ENCODE results near the gene LNX2.

The LNX2 gene

GRCh38 chr13:27613628-27614027 is 6.7 kb downstream of the LNX2 start:
- DNase-seq (ENCODE audit: low spot score) (no peak), FAIRE-seq (no peak)

GRCh38 chr13:27607125-27607524 is 13.2 kb downstream of the LNX2 start:
- FAIRE-seq (no peak), DNase-seq (ENCODE audit: low spot score) (peak; percentile 6)

DNA sequence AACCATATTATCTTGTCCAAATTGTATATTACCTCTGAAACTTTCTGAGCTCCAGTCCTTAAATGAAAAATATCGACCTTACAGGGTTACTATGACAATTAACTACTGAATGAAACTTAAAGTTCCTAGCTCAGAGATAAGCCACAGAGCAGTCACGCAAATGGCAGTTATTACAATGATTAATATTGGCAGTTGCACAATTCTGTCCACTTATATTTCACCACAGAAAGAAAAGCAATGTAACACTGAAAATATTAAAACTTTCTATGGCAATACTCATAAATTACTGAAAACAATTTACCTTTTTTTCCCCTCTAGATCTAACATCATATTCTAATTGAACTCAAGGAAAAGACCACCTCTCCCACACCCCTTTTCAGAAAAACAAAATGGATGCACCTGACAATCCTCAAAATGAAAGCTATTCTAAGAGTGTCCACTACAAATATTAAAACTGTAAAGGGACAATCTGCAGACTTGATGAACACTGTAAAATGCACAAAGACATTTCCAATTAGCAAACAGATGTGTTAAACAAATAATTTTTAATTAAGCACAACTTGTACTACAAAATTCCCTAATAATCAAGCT is 14.6 kb downstream of the LNX2 start:
- FAIRE-seq, result no peak
- DNase-seq (ENCODE audit: low spot score), result no peak

- DNase-seq (ENCODE audit: low spot score), result no peak
- no peak for FAIRE-seq
Observed at GRCh38 chr13:27605099-27605498, 15.2 kb downstream of the LNX2 start.

DNA sequence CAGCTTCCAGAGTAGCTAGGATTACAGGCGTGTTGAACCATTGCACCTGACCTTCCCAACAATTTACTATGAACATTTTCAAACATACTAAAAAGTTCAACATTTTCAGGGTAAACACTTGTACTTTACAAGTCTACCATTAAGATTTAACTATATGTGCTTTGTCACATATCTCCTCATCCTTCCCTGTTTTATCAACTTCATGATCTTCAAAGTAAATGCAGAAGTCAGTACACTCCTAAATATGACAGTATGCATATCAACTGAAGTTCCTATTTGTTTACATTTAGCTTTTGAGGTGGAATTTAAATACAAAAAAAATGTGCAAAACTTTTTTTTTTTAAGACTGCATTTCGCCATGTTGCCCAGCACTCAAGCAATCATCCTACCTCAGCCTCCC is 18.5 kb downstream of the LNX2 start:
- FAIRE-seq (no peak), DNase-seq (ENCODE audit: low spot score) (no peak)

- FAIRE-seq (no peak), DNase-seq (ENCODE audit: low spot score) (no peak)
Observed at GRCh38 chr13:27601208-27601607, 19.1 kb downstream of the LNX2 start.

DNA sequence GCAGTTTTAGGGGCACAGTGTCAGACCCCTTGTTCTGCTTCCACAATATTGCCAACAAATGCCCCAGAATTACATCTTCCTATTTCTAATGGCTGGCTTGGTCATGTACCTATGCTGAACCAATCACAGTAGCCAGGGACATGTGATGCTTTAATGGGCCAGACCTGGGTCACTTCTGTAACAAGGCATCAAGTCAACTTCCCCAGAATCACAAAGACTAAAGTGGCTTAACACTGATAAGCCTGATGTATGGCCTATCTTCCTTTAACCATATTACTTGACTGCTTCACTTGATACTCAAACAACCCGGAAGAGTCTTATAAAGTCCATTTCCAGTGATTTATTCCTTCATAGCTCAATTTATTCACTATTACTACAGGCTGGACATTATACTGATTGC is 19.6 kb downstream of the LNX2 start:
- FAIRE-seq (no peak), DNase-seq (ENCODE audit: low spot score) (no peak)

DNA sequence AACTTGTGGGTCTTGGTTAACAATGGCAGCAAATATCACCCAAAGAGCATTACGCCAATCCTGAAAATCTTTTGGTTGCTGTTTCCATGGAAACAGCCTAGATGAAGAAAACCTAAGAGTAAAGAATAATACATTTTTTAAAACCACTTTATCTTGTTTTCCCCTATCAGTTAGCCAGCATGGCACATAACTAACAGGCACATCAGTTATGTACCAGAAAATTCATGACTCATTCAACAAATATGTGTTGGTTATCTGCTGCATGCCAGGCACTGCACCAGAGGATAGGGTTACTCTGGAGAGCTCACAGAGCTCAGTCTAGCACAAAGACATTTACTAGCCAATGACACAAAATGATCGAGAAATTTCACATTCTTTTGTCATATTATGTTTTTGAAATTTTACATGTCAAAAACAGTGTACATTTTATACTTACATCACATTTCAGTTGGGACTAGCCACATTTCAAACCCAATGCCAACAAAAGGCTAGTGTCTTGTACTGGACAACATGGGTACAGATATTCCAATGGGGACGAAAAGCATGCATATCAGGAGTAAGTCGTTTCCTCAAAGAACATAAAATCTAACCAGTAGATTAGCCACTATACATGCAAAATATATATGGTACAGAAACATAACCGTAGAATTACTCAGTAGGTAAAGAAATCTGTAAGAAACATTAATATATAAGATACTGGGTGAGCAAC is 20.3 kb downstream of the LNX2 start:
- FAIRE-seq (peak; percentile 40), DNase-seq (ENCODE audit: low spot score) (peak; percentile 64)

- no peak for DNase-seq (ENCODE audit: low spot score)
- no peak for FAIRE-seq
Observed at GRCh38 chr13:27599096-27599495, 21.2 kb downstream of the LNX2 start.

- no peak for FAIRE-seq
Observed at GRCh38 chr13:27595055-27595811, 25.1 kb downstream of the LNX2 start.

GRCh38 chr13:27593267-27593666 is 27.1 kb downstream of the LNX2 start:
- FAIRE-seq, result no peak
- no peak for DNase-seq (ENCODE audit: low spot score)

More at GRCh38 chr13:27595055-27595811, 25.1 kb downstream of the LNX2 start:
- no peak for DNase-seq (ENCODE audit: low spot score)

DNA sequence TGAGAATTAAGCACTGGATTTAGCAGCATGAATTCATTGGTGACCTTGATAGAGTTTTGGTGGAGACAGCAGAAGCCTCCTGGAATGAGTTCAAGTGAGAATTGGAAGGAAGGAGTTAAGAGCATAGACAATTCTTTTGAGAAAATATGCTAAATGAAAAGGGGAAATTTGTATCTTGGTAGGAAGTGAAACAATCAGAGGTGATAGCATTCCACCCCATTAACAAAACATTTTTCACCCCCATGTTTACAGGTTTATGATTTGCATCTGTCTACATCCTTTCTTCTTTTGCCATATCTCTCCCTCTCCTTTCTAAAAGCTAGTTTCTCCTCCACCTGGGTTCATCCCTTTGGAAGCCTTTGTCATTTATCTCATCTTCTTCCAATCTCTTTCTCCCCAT is 27.5 kb downstream of the LNX2 start:
- FAIRE-seq (no peak), DNase-seq (ENCODE audit: low spot score) (no peak)

- DNase-seq (ENCODE audit: low spot score), result no peak
- no peak for FAIRE-seq
Observed at GRCh38 chr13:27588405-27588804, 31.9 kb downstream of the LNX2 start.

- DNase-seq (ENCODE audit: low spot score) (no peak), FAIRE-seq (no peak)
Observed at GRCh38 chr13:27587095-27587746, 33.1 kb downstream of the LNX2 start.

- no peak for FAIRE-seq
- DNase-seq (ENCODE audit: low spot score), result no peak
Observed at GRCh38 chr13:27583645-27584044, 36.7 kb downstream of the LNX2 start.

DNA sequence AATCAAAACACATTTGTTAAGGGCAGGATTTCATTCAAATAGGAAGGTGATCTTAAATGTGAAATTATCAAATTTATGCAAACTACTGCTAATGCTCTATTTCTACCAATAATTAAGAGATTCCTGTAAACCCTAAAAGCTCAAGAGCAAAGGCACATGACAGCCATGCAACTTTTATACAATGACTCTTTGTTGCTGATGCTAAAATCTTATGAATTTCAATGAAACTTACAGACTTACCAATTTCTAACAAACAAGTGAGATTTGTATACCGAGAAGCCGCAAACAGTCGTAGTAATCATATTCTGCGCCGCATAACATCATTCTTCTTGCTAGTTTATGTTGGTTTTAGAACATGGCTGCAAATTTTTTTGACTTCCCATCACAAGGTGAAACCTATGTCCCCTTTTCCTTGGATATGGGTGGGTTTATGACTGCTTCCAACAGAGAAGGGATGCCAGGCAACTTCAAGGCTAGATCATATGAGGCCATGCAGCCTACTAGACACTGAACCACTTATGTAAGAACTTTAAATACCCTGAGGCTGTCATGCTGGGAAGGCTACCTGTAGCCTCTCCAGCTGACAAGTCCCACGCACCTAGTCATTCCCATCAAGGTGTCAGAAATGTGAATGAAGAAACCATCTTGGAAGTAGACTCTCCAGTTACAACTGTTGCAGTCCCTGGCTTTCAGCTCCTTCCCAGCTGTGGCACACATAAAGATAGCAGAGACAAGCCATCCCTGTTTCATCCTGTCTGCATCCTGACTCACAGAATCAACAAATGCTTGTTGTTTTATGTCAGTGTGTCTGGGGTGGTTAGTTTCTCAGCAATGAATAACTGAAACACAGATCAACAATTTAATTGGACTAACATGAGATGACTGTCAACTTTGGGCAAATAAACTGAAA is 42.0 kb downstream of the LNX2 start:
- FAIRE-seq (no peak), DNase-seq (ENCODE audit: low spot score) (no peak)

- DNase-seq (ENCODE audit: low spot score), result no peak
- FAIRE-seq, result no peak
Observed at GRCh38 chr13:27574661-27575060, 45.7 kb downstream of the LNX2 start.

DNA sequence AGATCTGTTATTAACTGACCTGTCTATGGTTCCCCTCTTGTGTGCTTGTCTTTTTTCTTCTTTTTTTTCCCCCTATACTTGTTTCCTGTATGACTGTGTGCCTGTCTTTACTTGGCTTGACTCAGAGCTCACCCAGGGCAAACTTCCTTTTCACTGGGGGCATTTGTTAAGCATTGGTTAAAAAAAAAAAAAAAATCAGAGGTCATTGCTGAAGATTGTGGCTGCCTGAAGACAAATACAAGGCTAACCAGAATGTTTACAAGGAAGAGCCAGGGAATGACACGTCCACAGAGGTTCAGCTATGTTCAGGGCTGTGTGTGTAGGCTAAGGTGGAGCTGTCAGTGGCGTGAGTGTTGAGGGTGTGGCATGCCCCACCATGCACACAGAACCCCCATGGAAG is 47.1 kb downstream of the LNX2 start:
- FAIRE-seq, result no peak
- no peak for DNase-seq (ENCODE audit: low spot score)

GRCh38 chr13:27572234-27572901 is 48.0 kb downstream of the LNX2 start:
- FAIRE-seq (no peak), DNase-seq (ENCODE audit: low spot score) (no peak)

DNA sequence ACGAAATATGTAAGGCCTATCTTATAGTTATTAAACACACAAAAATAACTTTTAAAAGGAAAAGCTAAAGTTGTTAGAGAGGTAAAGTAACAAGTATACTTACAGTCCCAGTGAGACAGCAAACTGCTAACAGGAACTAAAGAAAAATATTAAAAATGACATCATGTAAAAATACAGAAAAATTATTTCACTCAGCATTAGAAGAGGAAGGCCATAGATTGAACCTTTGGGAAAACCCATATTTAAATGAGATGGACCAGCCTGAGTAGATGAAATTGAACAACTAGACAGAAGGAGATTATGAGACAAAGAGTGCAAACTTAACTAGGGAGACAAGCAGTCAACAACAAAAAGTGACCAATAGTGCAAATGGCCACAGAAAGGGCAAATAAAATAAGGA is 49.4 kb downstream of the LNX2 start:
- DNase-seq (ENCODE audit: low spot score), result no peak
- FAIRE-seq, result no peak

- FAIRE-seq (no peak), DNase-seq (ENCODE audit: low spot score) (no peak)
Observed at GRCh38 chr13:27569405-27569804, 50.9 kb downstream of the LNX2 start.

All from urothelium cell line (cell line).